Stomach smooth muscle (tissue), 2 donors: ENCODE results near the gene CTNNA2.

Source experiments
- H3K27ac ChIP-seq: one replicate; pipeline ENCODE4 v1.7.0; 2013; ENCODE audit warnings: mild to moderate bottlenecking, low read length, inconsistent platforms
- H3K27me3 ChIP-seq, 2 donors: one replicate each; pipeline ENCODE4 v1.7.0; 2013; ENCODE audit warnings: low read length in 2 of 2; ENCODE audit not compliant: insufficient read depth in 2 of 2, control insufficient read depth in 1 of 2
- H3K36me3 ChIP-seq, 2 donors: one replicate each; pipeline ENCODE4 v1.7.0; 2013; ENCODE audit warnings: low read length in 2 of 2; ENCODE audit not compliant: control insufficient read depth in 2 of 2, insufficient read depth in 2 of 2
- H3K4me1 ChIP-seq: one replicate; pipeline ENCODE4 v1.7.0; 2013; ENCODE audit warnings: low read length; ENCODE audit not compliant: control insufficient read depth, insufficient read depth
- H3K4me3 ChIP-seq, 2 donors: one replicate each; pipeline ENCODE4 v1.7.0; 2013; ENCODE audit warnings: low read length in 2 of 2
- H3K9ac ChIP-seq, 2 donors: one replicate each; pipeline ENCODE4 v1.7.0; 2013; ENCODE audit warnings: low read length in 2 of 2, mild to moderate bottlenecking in 1 of 2
- H3K9me3 ChIP-seq, 2 donors: one replicate each; pipeline ENCODE4 v1.7.0; 2013; ENCODE audit warnings: low read length in 2 of 2; ENCODE audit not compliant: control insufficient read depth in 2 of 2
- donor health status: healthy.
- donor health status: Pancreatic carcinoma.

The CTNNA2 gene

DNA sequence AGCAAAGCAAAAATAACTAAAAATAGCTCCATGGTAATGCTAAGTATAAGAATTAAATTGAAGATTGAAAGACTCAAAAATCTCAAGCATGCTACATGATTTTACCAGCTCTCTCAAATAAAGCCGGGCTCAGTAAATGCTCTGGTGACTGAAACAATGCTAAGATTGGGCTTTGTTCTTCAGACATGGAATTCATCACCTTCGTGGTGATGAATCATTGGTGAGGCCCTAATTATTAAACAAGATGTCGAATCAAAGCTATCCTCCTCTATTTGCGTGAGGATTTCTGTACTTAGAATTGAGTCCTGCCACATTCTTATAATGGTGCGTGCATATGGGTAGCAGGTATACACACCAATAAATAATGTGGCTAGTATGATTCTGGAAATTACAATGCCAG is 850.5 kb downstream of the CTNNA2 start:
- H3K27me3 ChIP-seq = no peaks in the 10 kb centered on the region
- no peak overlapping the region for H3K27ac ChIP-seq
- no peaks in the 10 kb centered on the region for H3K4me1 ChIP-seq
- no peak overlapping the region for H3K4me3 ChIP-seq
- H3K36me3 ChIP-seq = no peaks in the 10 kb centered on the region
- H3K9ac ChIP-seq = no peak overlapping the region
- H3K9me3 ChIP-seq = no peaks in the 10 kb centered on the region

DNA sequence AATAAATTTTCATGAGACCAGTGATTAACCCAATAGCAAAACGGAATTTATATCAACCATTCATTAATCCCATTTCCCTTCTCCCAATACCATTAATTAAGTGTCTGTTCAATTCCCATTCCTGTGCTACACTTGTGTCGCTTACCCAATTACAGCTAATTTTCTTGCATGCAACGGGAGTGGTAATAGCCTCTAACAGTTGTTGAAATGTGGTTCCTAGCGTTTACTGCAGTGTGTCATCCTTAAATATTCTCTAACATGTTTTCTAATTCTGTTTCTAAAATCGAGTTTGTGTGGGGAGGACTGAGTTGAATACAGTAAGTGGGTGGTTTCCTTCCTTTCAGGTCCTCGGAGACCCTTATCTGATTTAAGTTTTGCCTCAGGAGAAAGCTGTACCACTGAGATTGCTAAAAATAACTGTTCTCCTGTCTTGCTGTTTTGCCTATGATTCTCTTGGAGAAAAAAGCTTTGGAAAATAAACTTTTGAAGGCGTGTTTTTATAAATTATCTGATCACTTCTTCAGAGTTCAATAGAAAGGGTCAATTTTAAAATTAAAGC is 851.0 kb downstream of the CTNNA2 start:
- Histone ChIP-seq H3K9me3 (no peaks in the 10 kb centered on the region), H3K4me1 (no peaks in the 10 kb centered on the region), H3K4me3 (no peak overlapping the region), H3K27ac (no peak overlapping the region), H3K9ac (no peak overlapping the region), H3K27me3 (no peaks in the 10 kb centered on the region), H3K36me3 (no peaks in the 10 kb centered on the region)

- no peaks in the 10 kb centered on the region for H3K4me1 ChIP-seq
- no peak overlapping the region for H3K27ac ChIP-seq
- H3K36me3 ChIP-seq = no peaks in the 10 kb centered on the region
- H3K9ac ChIP-seq = no peak overlapping the region
- H3K27me3 ChIP-seq = no peaks in the 10 kb centered on the region
- no peaks in the 10 kb centered on the region for H3K9me3 ChIP-seq
- H3K4me3 ChIP-seq = no peak overlapping the region
Measured at GRCh38 chr2:80364524-80365212, 851.8 kb downstream of the CTNNA2 start.

DNA sequence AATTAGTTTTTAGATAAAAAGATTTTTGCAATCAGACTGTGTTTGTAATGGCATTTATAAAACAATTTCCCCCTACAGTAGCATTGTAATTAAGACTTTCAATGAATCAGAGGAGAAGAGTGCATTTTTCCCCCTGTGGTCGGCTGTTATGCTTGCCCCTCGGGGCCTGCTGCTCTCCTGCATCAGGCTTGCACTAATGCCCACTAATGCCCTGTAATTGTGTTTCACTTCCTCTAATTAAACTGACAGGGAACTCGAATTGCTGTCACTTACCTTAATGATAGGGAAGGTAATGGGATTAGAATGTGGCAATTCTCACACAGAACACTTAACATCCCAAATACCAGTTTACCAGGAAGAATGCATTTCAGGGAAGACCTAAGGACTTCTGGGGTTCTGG is 852.9 kb downstream of the CTNNA2 start:
- no peaks in the 10 kb centered on the region for H3K4me1 ChIP-seq
- H3K9ac ChIP-seq = no peak overlapping the region
- H3K36me3 ChIP-seq = no peaks in the 10 kb centered on the region
- H3K4me3 ChIP-seq = no peak overlapping the region
- no peaks in the 10 kb centered on the region for H3K27me3 ChIP-seq
- no peak overlapping the region for H3K27ac ChIP-seq
- no peaks in the 10 kb centered on the region for H3K9me3 ChIP-seq

DNA sequence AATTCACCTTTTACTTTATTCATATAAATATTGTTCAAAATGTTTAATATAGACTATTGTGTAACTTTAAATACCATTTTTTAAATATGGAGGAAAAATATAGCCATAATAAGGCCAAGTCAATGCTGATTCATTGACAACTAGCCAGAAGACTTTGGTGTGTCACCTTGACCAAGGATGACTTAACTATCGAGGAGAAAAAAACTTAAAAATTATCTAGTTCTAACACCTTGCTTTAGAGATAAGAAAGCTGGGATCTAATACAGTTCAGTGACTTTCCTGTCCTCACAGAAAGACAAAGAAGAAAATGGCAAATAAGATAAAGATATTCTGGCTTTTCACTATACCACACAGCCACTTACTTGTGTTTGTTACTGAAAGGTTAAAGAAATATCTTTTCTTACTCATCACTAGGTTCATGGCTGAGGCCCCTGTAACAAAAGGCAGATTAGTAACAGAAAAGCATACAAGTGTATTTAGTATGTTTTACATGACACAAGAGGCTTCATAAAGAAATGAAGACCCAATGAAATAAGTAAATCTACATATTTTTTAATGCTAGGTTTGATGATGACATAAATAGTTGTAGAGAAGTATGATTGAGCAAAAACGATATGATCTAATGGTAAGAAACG is 857.6 kb downstream of the CTNNA2 start:
- Histone ChIP-seq H3K4me3 (no peak overlapping the region), H3K4me1 (no peaks in the 10 kb centered on the region), H3K9ac (no peak overlapping the region), H3K27ac (no peak overlapping the region), H3K27me3 (no peaks in the 10 kb centered on the region), H3K9me3 (no peaks in the 10 kb centered on the region), H3K36me3 (no peaks in the 10 kb centered on the region)

DNA sequence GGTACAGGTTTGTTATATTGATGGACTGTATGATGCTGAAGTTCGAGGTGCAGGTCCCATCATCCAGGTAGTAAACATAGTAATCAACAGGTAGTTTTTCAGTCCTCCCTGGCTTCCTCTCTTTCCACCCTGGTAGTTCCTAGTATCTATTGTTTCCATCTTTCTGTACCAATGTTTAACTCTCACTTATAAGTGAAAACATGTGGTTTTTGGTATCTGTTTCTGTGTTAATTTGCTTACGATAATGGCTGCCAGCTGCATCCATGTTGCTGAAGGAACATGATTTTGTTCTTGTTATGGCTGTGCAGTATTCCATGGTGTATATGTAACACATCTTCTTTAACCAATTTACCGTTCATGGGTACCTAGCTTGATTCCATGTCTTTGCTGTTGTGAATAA is 861.3 kb downstream of the CTNNA2 start:
- Histone ChIP-seq H3K4me1 (no peaks in the 10 kb centered on the region), H3K9ac (no peak overlapping the region), H3K9me3 (no peaks in the 10 kb centered on the region), H3K4me3 (no peak overlapping the region), H3K27ac (no peak overlapping the region), H3K27me3 (no peaks in the 10 kb centered on the region), H3K36me3 (no peaks in the 10 kb centered on the region)

DNA sequence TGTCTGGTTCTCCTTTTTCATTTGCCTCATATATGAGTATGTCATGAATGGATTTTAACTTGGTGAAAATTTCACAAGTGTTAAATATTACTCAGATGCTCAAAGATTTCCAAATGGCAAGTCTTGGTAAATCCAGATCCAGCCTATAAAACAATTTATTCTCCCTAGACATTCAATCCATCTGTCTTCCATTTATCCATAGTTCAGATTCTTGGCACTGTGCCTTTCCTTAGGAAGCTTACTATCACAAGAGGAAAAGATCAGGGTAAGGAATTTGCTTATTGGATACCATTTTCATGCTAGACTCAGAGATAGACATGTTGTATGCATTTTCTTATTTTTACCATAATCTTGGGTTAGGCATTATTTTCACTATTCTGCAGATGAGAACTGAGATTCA is 864.2 kb downstream of the CTNNA2 start:
- H3K9ac ChIP-seq = no peak overlapping the region
- H3K9me3 ChIP-seq = no peaks in the 10 kb centered on the region
- no peaks in the 10 kb centered on the region for H3K27me3 ChIP-seq
- H3K36me3 ChIP-seq = no peaks in the 10 kb centered on the region
- no peak overlapping the region for H3K27ac ChIP-seq
- H3K4me3 ChIP-seq = no peak overlapping the region
- no peaks in the 10 kb centered on the region for H3K4me1 ChIP-seq

DNA sequence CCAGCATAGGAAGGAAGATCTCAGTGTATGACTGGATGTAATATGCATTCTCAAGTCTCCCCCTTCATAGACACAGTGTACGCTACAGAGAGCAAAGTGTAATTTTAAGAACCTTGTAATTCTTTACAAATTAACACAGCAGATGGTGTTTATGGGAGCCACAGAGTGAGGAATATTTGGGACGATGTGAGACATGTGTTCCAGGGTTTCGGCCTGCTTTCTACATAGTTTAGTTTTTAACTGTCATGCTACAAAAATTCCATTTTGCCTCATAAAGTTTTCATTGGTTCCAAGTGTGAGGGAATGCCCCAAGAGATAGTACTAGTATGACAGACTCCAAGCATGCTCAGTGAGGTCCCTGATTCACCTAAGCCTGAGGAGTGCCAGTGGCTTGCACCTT is 867.9 kb downstream of the CTNNA2 start:
- no peak overlapping the region for H3K9ac ChIP-seq
- H3K4me3 ChIP-seq = no peak overlapping the region
- no peaks in the 10 kb centered on the region for H3K36me3 ChIP-seq
- H3K27ac ChIP-seq = no peak overlapping the region
- no peaks in the 10 kb centered on the region for H3K27me3 ChIP-seq
- no peaks in the 10 kb centered on the region for H3K9me3 ChIP-seq
- H3K4me1 ChIP-seq = no peaks in the 10 kb centered on the region

- Histone ChIP-seq H3K36me3 (no peaks in the 10 kb centered on the region), H3K4me1 (no peaks in the 10 kb centered on the region), H3K4me3 (no peak overlapping the region), H3K27me3 (no peaks in the 10 kb centered on the region), H3K9ac (no peak overlapping the region), H3K27ac (no peak overlapping the region), H3K9me3 (no peaks in the 10 kb centered on the region)
Measured at GRCh38 chr2:80381666-80382065, 868.8 kb downstream of the CTNNA2 start.

DNA sequence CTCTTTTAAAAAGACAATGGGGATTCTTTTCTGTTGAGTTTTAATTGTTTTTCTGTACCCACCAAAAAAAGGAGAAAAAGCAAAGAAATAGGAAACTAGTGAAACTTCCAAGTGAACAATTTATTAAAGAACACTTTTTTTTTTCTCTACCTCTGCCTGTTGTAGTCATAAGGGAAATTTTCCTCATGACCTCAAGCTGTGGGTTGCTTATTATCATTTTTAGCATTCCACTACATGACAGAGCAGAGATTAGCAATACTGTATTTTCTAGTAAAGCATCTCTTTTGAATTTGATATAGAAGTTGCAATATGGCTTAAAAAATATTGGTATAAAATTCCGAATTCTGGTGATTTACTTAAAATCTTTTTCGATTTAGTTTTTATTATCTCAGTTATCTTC is 879.6 kb downstream of the CTNNA2 start:
- Histone ChIP-seq H3K4me1 (no peaks in the 10 kb centered on the region), H3K36me3 (no peaks in the 10 kb centered on the region), H3K27ac (no peak overlapping the region), H3K27me3 (no peaks in the 10 kb centered on the region), H3K4me3 (no peak overlapping the region), H3K9me3 (peaks cover 0 to 2% of the 10 kb centered on the region in 2 donors), H3K9ac (no peak overlapping the region)

- Histone ChIP-seq H3K9me3 (no peaks in the 10 kb centered on the region), H3K4me1 (no peaks in the 10 kb centered on the region), H3K9ac (no peak overlapping the region), H3K27ac (no peak overlapping the region), H3K36me3 (no peaks in the 10 kb centered on the region), H3K4me3 (no peak overlapping the region), H3K27me3 (no peaks in the 10 kb centered on the region)
Measured at GRCh38 chr2:80393991-80394390, 881.1 kb downstream of the CTNNA2 start.
